HEK293 (cell line): ENCODE data around the gene DCST1.

Experiments
- FEZF1 ChIP-seq: fragments of 450-650 bp; formaldehyde crosslinking; IDR thresholded peaks from 2 replicates; pipeline ENCODE4 v1.5.1; 2016; ENCODE audit warnings: missing biosample characterization, missing genetic modification characterization
- KLF16 ChIP-seq: fragments of 450-650 bp; formaldehyde crosslinking; IDR thresholded peaks from 2 replicates; pipeline ENCODE4 v1.5.1; 2017; ENCODE audit warnings: missing biosample characterization, missing genetic modification characterization
- KLF8 ChIP-seq: fragments of 450-650 bp; formaldehyde crosslinking; IDR thresholded peaks from 2 replicates; pipeline ENCODE4 v1.5.1; 2016; ENCODE audit warnings: missing biosample characterization, missing genetic modification characterization
- SP7 ChIP-seq: fragments of 450-650 bp; formaldehyde crosslinking; IDR thresholded peaks from 2 replicates; pipeline ENCODE4 v1.5.1; 2016; ENCODE audit warnings: missing biosample characterization, missing genetic modification characterization
- WT1 ChIP-seq: fragments of 450-650 bp; formaldehyde crosslinking; IDR thresholded peaks from 2 replicates; pipeline ENCODE4 v1.5.1; 2016; ENCODE audit warnings: missing biosample characterization, missing genetic modification characterization
- YY2 ChIP-seq: fragments of 450-650 bp; formaldehyde crosslinking; IDR thresholded peaks from 2 replicates; pipeline ENCODE4 v1.5.1; 2016; ENCODE audit warnings: missing biosample characterization, missing genetic modification characterization
- ZBTB17 ChIP-seq: fragments of 450-650 bp; formaldehyde crosslinking; IDR thresholded peaks from 2 replicates; pipeline ENCODE4 v1.5.1; 2016; ENCODE audit warnings: missing biosample characterization, missing genetic modification characterization
- ZBTB8A ChIP-seq: fragments of 450-650 bp; formaldehyde crosslinking; IDR thresholded peaks from 2 replicates; pipeline ENCODE4 v1.5.1; 2016; ENCODE audit warnings: missing biosample characterization, missing genetic modification characterization
- ZFP37 ChIP-seq: fragments of 450-650 bp; formaldehyde crosslinking; IDR thresholded peaks from 2 replicates; pipeline ENCODE4 v1.5.1; 2016; ENCODE audit warnings: missing biosample characterization, missing genetic modification characterization
- ZIC2 ChIP-seq: fragments of 450-650 bp; formaldehyde crosslinking; IDR thresholded peaks from 2 replicates; pipeline ENCODE4 v1.5.1; 2016; ENCODE audit warnings: missing biosample characterization, missing genetic modification characterization
- ZNF16 ChIP-seq: fragments of 450-650 bp; formaldehyde crosslinking; IDR thresholded peaks from 2 replicates; pipeline ENCODE4 v1.5.1; 2016; ENCODE audit warnings: low read depth, missing biosample characterization, missing genetic modification characterization
- ZNF24 ChIP-seq: fragments of 450-650 bp; formaldehyde crosslinking; IDR thresholded peaks from 2 replicates; pipeline ENCODE4 v1.5.1; 2016; ENCODE audit warnings: missing biosample characterization, missing genetic modification characterization
- ZNF335 ChIP-seq: fragments of 450-650 bp; formaldehyde crosslinking; conservative IDR thresholded peaks from 2 replicates; pipeline ENCODE4 v1.5.1; 2016; ENCODE audit warnings: missing biosample characterization, missing genetic modification characterization
- ZNF354C ChIP-seq: fragments of 450-650 bp; formaldehyde crosslinking; IDR thresholded peaks from 2 replicates; pipeline ENCODE4 v1.5.1; 2016; ENCODE audit warnings: missing biosample characterization, missing genetic modification characterization, low read depth, borderline replicate concordance
- ZNF37A ChIP-seq: fragments of 450-650 bp; IDR thresholded peaks from 2 replicates; pipeline ENCODE4 v1.5.1; 2018; ENCODE audit warnings: missing biosample characterization, missing genetic modification characterization
- ZNF423 ChIP-seq: fragments of 450-650 bp; formaldehyde crosslinking; IDR thresholded peaks from 2 replicates; pipeline ENCODE4 v1.5.1; 2016; ENCODE audit warnings: missing biosample characterization, missing genetic modification characterization
- ZNF600 ChIP-seq: fragments of 450-650 bp; formaldehyde crosslinking; IDR thresholded peaks from 2 replicates; pipeline ENCODE4 v1.5.1; 2016; ENCODE audit warnings: missing biosample characterization, missing genetic modification characterization
- ZNF610 ChIP-seq: fragments of 450-650 bp; formaldehyde crosslinking; IDR thresholded peaks from 2 replicates; pipeline ENCODE4 v1.5.1; 2016; ENCODE audit warnings: missing biosample characterization, missing genetic modification characterization, borderline replicate concordance
- ZNF623 ChIP-seq: fragments of 450-650 bp; formaldehyde crosslinking; IDR thresholded peaks from 2 replicates; pipeline ENCODE4 v1.5.1; 2016; ENCODE audit warnings: missing biosample characterization, missing genetic modification characterization
- ZNF626 ChIP-seq: fragments of 450-650 bp; sonication (Bioruptor Pico); formaldehyde crosslinking; IDR thresholded peaks from 2 replicates; pipeline ENCODE4 v1.5.1; 2018; ENCODE audit warnings: missing biosample characterization, missing genetic modification characterization, inconsistent platforms
- ZNF629 ChIP-seq: fragments of 450-650 bp; formaldehyde crosslinking; IDR thresholded peaks from 2 replicates; pipeline ENCODE4 v1.5.1; 2017; ENCODE audit warnings: missing biosample characterization, missing genetic modification characterization
- ZNF707 ChIP-seq: fragments of 450-650 bp; formaldehyde crosslinking; IDR thresholded peaks from 2 replicates; pipeline ENCODE4 v1.5.1; 2016; ENCODE audit warnings: missing biosample characterization, missing genetic modification characterization
- ZNF768 ChIP-seq: fragments of 450-650 bp; formaldehyde crosslinking; IDR thresholded peaks from 2 replicates; pipeline ENCODE4 v1.5.1; 2018; ENCODE audit warnings: missing biosample characterization, mild to moderate bottlenecking, missing genetic modification characterization
- ZNF792 ChIP-seq: fragments of 450-650 bp; formaldehyde crosslinking; IDR thresholded peaks from 2 replicates; pipeline ENCODE4 v1.5.1; 2016; ENCODE audit warnings: missing biosample characterization, missing genetic modification characterization
- ZXDB ChIP-seq: fragments of 450-650 bp; formaldehyde crosslinking; IDR thresholded peaks from 2 replicates; pipeline ENCODE4 v1.5.1; 2016; ENCODE audit warnings: missing biosample characterization, missing genetic modification characterization
- TF ChIP-seq, protein P1 (sequence below): fragments of 450-650 bp; formaldehyde crosslinking; IDR thresholded peaks from 2 replicates; pipeline ENCODE4 v1.5.1; 2016; ENCODE audit warnings: missing biosample characterization, missing genetic modification characterization
- TF ChIP-seq, protein P2 (sequence below): fragments of 450-650 bp; IDR thresholded peaks from 2 replicates; pipeline ENCODE4 v1.5.1; 2018; ENCODE audit warnings: missing biosample characterization, missing genetic modification characterization
- TF ChIP-seq, protein P3 (sequence below): fragments of 450-650 bp; formaldehyde crosslinking; IDR thresholded peaks from 2 replicates; pipeline ENCODE4 v1.5.1; 2016; ENCODE audit warnings: missing biosample characterization, missing genetic modification characterization, low read depth
- TF ChIP-seq, protein P4 (sequence below): fragments of 450-650 bp; formaldehyde crosslinking; IDR thresholded peaks from 2 replicates; pipeline ENCODE4 v1.5.1; 2016; ENCODE audit warnings: missing biosample characterization, missing genetic modification characterization
- TF ChIP-seq, protein P5 (sequence below): fragments of 450-650 bp; formaldehyde crosslinking; IDR thresholded peaks from 2 replicates; pipeline ENCODE4 v1.5.1; 2016; ENCODE audit warnings: missing biosample characterization, missing genetic modification characterization

DCST1 gene

DNA sequence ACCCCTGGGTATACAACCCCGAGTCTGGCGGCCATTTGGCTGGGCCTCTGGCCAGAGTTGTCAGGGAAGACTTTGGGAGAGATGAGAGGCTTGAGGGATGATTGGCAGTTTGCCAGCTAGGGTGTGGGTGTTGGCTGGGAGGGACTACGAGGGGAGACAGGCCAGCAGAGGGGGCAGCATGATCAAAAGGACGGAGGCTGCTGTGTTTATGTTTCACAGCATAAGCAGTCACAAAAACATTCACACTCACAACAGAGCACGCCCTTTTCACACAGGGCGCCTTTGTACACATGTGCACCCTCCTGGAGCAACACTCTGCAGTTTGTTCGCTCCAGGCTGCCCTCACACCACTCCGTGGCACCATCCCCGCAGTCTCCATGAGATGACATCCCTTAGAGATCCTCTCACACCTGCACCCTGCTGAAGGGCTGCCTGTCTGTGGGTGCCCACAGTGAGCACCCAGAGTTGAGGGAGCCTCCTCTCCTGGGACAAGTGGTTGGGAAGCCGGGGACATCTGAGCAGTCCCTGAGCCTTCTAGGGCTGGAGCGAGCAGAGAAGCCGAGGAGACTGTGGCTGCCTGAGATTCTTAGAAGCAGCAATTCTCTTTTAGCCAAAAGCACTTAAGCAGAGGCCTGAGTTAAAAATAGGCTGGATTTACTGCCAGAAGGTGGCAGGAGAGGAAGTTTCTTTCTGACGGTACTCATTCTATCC lies 60.4 kb downstream of the DCST1 start (continued):
- TF ChIP-seq, protein P1, sequence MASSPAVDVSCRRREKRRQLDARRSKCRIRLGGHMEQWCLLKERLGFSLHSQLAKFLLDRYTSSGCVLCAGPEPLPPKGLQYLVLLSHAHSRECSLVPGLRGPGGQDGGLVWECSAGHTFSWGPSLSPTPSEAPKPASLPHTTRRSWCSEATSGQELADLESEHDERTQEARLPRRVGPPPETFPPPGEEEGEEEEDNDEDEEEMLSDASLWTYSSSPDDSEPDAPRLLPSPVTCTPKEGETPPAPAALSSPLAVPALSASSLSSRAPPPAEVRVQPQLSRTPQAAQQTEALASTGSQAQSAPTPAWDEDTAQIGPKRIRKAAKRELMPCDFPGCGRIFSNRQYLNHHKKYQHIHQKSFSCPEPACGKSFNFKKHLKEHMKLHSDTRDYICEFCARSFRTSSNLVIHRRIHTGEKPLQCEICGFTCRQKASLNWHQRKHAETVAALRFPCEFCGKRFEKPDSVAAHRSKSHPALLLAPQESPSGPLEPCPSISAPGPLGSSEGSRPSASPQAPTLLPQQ (tag by site-specific recombination) = peak; percentile 19; the same call in 1 of the 2 replicates
- TF ChIP-seq, protein P2, sequence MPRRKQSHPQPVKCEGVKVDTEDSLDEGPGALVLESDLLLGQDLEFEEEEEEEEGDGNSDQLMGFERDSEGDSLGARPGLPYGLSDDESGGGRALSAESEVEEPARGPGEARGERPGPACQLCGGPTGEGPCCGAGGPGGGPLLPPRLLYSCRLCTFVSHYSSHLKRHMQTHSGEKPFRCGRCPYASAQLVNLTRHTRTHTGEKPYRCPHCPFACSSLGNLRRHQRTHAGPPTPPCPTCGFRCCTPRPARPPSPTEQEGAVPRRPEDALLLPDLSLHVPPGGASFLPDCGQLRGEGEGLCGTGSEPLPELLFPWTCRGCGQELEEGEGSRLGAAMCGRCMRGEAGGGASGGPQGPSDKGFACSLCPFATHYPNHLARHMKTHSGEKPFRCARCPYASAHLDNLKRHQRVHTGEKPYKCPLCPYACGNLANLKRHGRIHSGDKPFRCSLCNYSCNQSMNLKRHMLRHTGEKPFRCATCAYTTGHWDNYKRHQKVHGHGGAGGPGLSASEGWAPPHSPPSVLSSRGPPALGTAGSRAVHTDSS (tag by site-specific recombination) = no peak
- TF ChIP-seq ZNF354C = no peak
- TF ChIP-seq WT1 (tag by site-specific recombination) = peak; percentile 35; the same call in 1 of the 2 replicates
- TF ChIP-seq, protein P3, sequence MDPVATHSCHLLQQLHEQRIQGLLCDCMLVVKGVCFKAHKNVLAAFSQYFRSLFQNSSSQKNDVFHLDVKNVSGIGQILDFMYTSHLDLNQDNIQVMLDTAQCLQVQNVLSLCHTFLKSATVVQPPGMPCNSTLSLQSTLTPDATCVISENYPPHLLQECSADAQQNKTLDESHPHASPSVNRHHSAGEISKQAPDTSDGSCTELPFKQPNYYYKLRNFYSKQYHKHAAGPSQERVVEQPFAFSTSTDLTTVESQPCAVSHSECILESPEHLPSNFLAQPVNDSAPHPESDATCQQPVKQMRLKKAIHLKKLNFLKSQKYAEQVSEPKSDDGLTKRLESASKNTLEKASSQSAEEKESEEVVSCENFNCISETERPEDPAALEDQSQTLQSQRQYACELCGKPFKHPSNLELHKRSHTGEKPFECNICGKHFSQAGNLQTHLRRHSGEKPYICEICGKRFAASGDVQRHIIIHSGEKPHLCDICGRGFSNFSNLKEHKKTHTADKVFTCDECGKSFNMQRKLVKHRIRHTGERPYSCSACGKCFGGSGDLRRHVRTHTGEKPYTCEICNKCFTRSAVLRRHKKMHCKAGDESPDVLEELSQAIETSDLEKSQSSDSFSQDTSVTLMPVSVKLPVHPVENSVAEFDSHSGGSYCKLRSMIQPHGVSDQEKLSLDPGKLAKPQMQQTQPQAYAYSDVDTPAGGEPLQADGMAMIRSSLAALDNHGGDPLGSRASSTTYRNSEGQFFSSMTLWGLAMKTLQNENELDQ (tag by site-specific recombination) = no peak
- no peak for TF ChIP-seq ZNF16 (tag by site-specific recombination)
- TF ChIP-seq ZNF629 = peak; percentile 19; the same call in 1 of the 2 replicates
- TF ChIP-seq ZXDB (tag by site-specific recombination) = no peak
- peak; percentile 83 for TF ChIP-seq ZIC2
- TF ChIP-seq ZBTB8A (tag by site-specific recombination) = peak; percentile 63
- no peak for TF ChIP-seq ZFP37
- TF ChIP-seq, protein P4, sequence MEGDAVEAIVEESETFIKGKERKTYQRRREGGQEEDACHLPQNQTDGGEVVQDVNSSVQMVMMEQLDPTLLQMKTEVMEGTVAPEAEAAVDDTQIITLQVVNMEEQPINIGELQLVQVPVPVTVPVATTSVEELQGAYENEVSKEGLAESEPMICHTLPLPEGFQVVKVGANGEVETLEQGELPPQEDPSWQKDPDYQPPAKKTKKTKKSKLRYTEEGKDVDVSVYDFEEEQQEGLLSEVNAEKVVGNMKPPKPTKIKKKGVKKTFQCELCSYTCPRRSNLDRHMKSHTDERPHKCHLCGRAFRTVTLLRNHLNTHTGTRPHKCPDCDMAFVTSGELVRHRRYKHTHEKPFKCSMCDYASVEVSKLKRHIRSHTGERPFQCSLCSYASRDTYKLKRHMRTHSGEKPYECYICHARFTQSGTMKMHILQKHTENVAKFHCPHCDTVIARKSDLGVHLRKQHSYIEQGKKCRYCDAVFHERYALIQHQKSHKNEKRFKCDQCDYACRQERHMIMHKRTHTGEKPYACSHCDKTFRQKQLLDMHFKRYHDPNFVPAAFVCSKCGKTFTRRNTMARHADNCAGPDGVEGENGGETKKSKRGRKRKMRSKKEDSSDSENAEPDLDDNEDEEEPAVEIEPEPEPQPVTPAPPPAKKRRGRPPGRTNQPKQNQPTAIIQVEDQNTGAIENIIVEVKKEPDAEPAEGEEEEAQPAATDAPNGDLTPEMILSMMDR (tag by site-specific recombination) = peak; percentile 88
- peak; percentile 32 for TF ChIP-seq ZNF335
- TF ChIP-seq ZNF37A (tag by site-specific recombination) = no peak
- no peak for TF ChIP-seq ZNF768 (tag by site-specific recombination)
- TF ChIP-seq FEZF1 (tag by site-specific recombination) = no peak
- TF ChIP-seq ZNF600 = peak; percentile 77
- TF ChIP-seq, protein P5, sequence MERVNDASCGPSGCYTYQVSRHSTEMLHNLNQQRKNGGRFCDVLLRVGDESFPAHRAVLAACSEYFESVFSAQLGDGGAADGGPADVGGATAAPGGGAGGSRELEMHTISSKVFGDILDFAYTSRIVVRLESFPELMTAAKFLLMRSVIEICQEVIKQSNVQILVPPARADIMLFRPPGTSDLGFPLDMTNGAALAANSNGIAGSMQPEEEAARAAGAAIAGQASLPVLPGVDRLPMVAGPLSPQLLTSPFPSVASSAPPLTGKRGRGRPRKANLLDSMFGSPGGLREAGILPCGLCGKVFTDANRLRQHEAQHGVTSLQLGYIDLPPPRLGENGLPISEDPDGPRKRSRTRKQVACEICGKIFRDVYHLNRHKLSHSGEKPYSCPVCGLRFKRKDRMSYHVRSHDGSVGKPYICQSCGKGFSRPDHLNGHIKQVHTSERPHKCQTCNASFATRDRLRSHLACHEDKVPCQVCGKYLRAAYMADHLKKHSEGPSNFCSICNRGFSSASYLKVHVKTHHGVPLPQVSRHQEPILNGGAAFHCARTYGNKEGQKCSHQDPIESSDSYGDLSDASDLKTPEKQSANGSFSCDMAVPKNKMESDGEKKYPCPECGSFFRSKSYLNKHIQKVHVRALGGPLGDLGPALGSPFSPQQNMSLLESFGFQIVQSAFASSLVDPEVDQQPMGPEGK (tag by site-specific recombination) = peak; percentile 88
- TF ChIP-seq ZNF623 (tag by site-specific recombination) = peak; percentile 52; the same call in 1 of the 2 replicates
- no peak; the same call in 1 of the 2 replicates for TF ChIP-seq YY2
- no peak for TF ChIP-seq ZNF626 (tag by site-specific recombination)
- no peak for TF ChIP-seq ZNF792 (tag by site-specific recombination)
- TF ChIP-seq KLF16 (tag by site-specific recombination) = peak; percentile 54; the same call in 1 of the 2 replicates
- peak; percentile 28; the same call in 1 of the 2 replicates for TF ChIP-seq KLF8 (tag by site-specific recombination)
- TF ChIP-seq ZBTB17 (tag by site-specific recombination) = peak; percentile 88
- TF ChIP-seq SP7 = peak; percentile 56
- peak; percentile 32; the same call in 1 of the 2 replicates for TF ChIP-seq ZNF423
- TF ChIP-seq ZNF610 (tag by site-specific recombination) = 0 out of 2 replicates have a peak, but pooled peaks have one; percentile 13
- TF ChIP-seq ZNF24 (tag by site-specific recombination) = 0 out of 2 replicates have a peak, but pooled peaks have one; percentile 26
- no peak for TF ChIP-seq ZNF707 (tag by site-specific recombination)
